Measurements from ENCODE around the gene KRTAP29-1. TPM values are rescaled to one million over a fixed set of nuclear protein-coding genes. Genes with fewer than 3 reads are reported as not detected.

The KRTAP29-1 gene
- polyA plus RNA-seq, 1 donor (not counting 4 experiments of a cell fraction or from before 2014, with no cell fraction given), result not detected

DNA sequence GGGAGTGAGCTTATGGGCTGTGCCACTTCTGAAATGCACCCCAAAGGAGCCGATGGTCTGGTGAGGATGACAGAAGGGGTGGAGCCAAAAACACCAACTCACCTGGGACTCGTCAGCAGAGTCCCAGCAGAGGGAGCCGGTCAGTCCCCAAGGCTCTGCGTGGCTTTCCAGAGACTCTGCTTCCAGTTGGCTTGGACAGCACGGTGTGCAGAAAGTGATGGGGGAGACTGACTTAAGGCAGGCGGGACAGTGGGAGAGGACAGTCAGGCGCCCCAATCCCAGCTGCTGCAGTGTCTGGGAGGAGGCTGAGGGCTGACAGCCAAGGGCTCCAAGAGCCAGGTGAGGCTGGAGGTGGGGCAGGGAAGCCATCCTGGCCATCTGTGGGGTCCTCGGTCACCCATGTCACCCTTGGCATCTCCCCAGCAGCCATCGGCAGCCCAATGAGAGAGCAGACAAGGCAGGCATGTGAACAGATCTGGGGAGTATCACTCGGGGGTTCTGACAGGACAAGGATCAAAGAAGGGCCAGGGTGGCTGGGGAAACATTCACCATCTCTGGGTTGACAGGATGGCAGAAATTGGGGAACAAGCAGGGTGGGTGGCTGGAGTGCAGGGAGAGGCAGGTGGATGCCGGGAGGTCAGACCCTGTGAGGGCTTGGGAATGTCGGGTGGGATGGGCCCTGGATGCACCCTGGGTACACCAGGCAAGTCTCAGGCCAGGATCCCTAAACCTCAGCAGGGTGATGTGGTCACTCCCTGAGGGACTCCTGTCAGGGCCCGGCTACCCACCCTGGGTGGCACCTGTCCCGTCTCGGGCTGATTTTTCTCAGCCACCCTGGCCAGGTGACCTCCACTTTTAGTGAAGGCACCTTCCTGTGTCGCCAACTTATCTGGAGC, 21.8 kb upstream of the KRTAP29-1 start:
- Histone ChIP-seq H3K9me1 (ENCODE audit: control insufficient read depth, extremely low read depth, insufficient read depth, low read length) (no peaks in the 10 kb centered on the region), H3K9ac (ENCODE audit: control insufficient read depth, extremely low read depth, insufficient read depth, low read length) (no peak overlapping the region), H3K36me3 (ENCODE audit: control insufficient read depth in 2 of 2, extremely low read depth in 1 of 2, insufficient read depth in 2 of 2, low read length in 2 of 2) (no peaks in the 10 kb centered on the region), H3K4me1 (ENCODE audit: control insufficient read depth, extremely low read depth, insufficient read depth, low read length) (no peaks in the 10 kb centered on the region), H3K27ac (ENCODE audit: control insufficient read depth, insufficient read depth, low read length) (no peak overlapping the region), H3K9me3 (ENCODE audit: control insufficient read depth, low read depth, low read length) (no peaks in the 10 kb centered on the region), H3K27me3 (ENCODE audit: control insufficient read depth, extremely low read depth, insufficient read depth, low read length) (no peaks in the 10 kb centered on the region), H3K4me3 (ENCODE audit: control insufficient read depth in 2 of 3, extremely low read depth in 1 of 3, insufficient read depth in 2 of 3, low read depth in 1 of 3, low read length in 3 of 3) (no peak overlapping the region), H3K4me2 (ENCODE audit: control insufficient read depth, extremely low read depth, insufficient read depth, low read depth, low read length) (no peak overlapping the region), H2AFZ (ENCODE audit: control insufficient read depth, low read length) (no peak overlapping the region), H3K79me2 (ENCODE audit: control insufficient read depth, insufficient read depth, low read length) (no peaks in the 10 kb centered on the region), H4K20me1 (ENCODE audit: control insufficient read depth, extremely low read depth, insufficient read depth, low read length) (no peaks in the 10 kb centered on the region)
- FAIRE-seq (peak; percentile 84), DNase-seq (ENCODE audit: low read depth, low spot score) (no peak)
- TF ChIP-seq, protein P1, sequence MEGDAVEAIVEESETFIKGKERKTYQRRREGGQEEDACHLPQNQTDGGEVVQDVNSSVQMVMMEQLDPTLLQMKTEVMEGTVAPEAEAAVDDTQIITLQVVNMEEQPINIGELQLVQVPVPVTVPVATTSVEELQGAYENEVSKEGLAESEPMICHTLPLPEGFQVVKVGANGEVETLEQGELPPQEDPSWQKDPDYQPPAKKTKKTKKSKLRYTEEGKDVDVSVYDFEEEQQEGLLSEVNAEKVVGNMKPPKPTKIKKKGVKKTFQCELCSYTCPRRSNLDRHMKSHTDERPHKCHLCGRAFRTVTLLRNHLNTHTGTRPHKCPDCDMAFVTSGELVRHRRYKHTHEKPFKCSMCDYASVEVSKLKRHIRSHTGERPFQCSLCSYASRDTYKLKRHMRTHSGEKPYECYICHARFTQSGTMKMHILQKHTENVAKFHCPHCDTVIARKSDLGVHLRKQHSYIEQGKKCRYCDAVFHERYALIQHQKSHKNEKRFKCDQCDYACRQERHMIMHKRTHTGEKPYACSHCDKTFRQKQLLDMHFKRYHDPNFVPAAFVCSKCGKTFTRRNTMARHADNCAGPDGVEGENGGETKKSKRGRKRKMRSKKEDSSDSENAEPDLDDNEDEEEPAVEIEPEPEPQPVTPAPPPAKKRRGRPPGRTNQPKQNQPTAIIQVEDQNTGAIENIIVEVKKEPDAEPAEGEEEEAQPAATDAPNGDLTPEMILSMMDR (optimal IDR thresholded peaks at IDR 0.05 in 1 of 3, IDR thresholded peaks at IDR 0.05 in 1 of 3, conservative IDR thresholded peaks at IDR 0.05 in 1 of 3; ENCODE audit: extremely low read depth in 1 of 3, insufficient read depth in 2 of 3, low read length in 3 of 3), result peak; percentile 47 to 74 (median 72)
- TF ChIP-seq EZH2 (IDR thresholded peaks at IDR 0.05; ENCODE audit: low read length), result no peak
- dilution Hi-C loops (cut with MboI; ENCODE audit: extremely low pct_ligation_motif_present, low sequenced_read_pairs), result no loop called here

DNA sequence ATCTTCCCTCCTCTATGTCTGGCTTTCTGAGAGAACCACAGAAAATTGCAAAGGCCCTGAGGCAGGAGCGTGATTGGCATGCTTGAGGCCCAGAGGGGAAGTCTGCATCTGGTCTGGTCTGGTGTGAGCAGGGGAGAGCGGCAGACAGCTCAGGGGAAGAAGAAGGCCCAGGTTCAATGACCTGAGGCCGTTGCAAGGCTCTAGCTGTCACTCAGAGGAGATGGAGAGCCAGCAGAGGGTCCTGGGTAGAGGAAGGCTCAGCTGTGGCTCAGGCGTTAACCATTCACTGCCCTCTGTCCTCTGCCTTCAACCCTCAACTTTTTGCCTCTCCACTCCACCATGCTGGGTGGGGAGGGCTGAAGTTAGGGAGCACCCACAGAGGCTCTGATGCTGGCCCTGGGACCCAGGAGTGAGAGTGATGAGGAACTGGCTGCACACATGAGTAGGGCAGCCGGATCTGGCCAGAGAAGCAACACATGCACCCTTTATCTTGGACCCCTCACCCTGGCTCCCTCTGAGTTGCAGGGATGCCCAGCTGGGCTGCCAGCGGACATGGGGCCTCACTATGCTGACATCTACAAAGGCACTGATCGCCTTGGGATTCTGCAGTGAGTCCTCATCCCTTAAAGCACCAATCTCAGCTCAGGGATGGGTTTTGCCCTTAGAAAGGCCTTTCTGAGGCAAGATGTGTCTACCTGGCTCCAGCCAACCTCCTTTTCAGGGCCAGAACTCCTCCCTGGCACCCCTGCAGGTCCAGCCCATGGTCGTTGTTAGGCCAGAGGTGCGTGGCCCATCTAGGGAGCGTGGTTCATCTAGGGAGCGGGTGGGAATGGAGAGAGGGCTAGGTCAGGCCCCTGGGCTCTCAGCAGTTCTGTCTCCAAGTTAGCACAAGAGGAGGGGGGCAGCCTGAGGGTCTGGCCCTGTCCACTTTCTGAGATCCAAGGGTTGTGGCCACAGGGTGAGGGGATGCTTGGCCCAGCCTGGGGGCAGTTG, 20.5 kb upstream of the KRTAP29-1 start:
- FAIRE-seq (no peak), DNase-seq (ENCODE audit: low read depth, low spot score) (no peak)
- Histone ChIP-seq H3K9me3 (ENCODE audit: control insufficient read depth, low read depth, low read length) (no peaks in the 10 kb centered on the region), H3K27me3 (ENCODE audit: control insufficient read depth, extremely low read depth, insufficient read depth, low read length) (no peaks in the 10 kb centered on the region), H2AFZ (ENCODE audit: control insufficient read depth, low read length) (no peak overlapping the region), H4K20me1 (ENCODE audit: control insufficient read depth, extremely low read depth, insufficient read depth, low read length) (no peaks in the 10 kb centered on the region), H3K9ac (ENCODE audit: control insufficient read depth, extremely low read depth, insufficient read depth, low read length) (no peak overlapping the region), H3K4me3 (ENCODE audit: control insufficient read depth in 2 of 3, extremely low read depth in 1 of 3, insufficient read depth in 2 of 3, low read depth in 1 of 3, low read length in 3 of 3) (no peak overlapping the region), H3K27ac (ENCODE audit: control insufficient read depth, insufficient read depth, low read length) (no peak overlapping the region), H3K4me2 (ENCODE audit: control insufficient read depth, extremely low read depth, insufficient read depth, low read depth, low read length) (no peak overlapping the region), H3K79me2 (ENCODE audit: control insufficient read depth, insufficient read depth, low read length) (no peaks in the 10 kb centered on the region), H3K36me3 (ENCODE audit: control insufficient read depth in 2 of 2, extremely low read depth in 1 of 2, insufficient read depth in 2 of 2, low read length in 2 of 2) (no peaks in the 10 kb centered on the region), H3K4me1 (ENCODE audit: control insufficient read depth, extremely low read depth, insufficient read depth, low read length) (no peaks in the 10 kb centered on the region), H3K9me1 (ENCODE audit: control insufficient read depth, extremely low read depth, insufficient read depth, low read length) (no peaks in the 10 kb centered on the region)
- no peak for TF ChIP-seq EZH2 (IDR thresholded peaks at IDR 0.05; ENCODE audit: low read length)
- TF ChIP-seq, protein P1 (optimal IDR thresholded peaks at IDR 0.05 in 1 of 3, IDR thresholded peaks at IDR 0.05 in 1 of 3, conservative IDR thresholded peaks at IDR 0.05 in 1 of 3; ENCODE audit: extremely low read depth in 1 of 3, insufficient read depth in 2 of 3, low read length in 3 of 3), result no peak
- dilution Hi-C loops (cut with MboI; ENCODE audit: extremely low pct_ligation_motif_present, low sequenced_read_pairs), result no loop called here
